GM19240 (cell line): ENCODE data around the gene ACVR1C.

Source experiments
- DNase-seq: peaks from one replicate; pipeline ENCODE4 v3.0.0; 2011; ENCODE audit warnings: low spot score; ENCODE audit not compliant: insufficient read length

Gene ACVR1C

DNA sequence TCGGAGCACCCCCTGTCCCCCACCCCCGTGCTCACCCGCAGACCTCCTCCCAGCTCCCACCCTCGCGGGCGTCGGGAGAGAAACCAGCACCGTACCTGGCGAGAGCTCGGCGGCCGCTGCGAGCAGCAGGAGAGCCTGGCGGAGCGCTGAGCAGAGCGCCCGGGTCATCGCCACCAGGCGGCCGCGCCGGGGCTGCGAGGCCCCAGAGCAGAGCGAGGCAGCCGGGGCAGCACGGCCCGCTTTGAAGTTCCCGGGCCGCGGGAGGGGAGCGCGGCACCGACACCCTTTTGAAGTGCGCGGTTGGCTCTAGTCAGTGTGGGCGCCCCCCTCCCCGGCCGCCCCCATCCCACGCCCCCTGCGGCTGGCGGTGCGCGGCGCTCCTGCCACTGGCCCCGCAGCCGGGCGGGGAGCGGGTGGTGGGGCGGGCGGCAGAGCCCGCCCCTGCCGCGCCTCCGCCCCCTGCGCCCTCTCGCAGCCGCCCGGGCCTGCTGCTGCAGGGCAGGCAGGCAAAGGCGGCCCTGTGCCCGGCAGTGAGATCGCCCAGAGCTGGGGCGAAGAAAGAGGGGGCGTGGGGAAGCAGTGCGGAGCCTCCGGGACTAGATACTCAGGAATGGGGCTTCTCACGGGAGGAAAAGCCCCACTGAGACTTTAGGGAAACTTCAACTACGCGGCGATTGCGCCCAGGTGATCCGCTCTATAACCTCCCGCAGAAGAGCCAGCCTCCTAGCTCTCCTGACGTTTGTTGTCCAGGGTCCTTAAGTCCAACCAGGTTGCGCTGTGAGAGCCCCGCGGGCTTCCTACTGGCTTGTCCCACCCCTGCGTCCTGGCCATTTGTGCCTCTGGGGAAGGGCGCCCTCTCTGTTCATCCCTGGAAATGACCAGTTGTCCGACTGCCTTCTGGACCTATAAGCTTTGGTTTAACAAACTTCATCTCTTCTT is at the start of gene ACVR1C:
ACVR1C (minus strand) TSS at position 388 of the 939 bp plus-strand sequence; CDS start at position 168, 220 bp downstream.
- DNase-seq = peak; percentile 29

DNA sequence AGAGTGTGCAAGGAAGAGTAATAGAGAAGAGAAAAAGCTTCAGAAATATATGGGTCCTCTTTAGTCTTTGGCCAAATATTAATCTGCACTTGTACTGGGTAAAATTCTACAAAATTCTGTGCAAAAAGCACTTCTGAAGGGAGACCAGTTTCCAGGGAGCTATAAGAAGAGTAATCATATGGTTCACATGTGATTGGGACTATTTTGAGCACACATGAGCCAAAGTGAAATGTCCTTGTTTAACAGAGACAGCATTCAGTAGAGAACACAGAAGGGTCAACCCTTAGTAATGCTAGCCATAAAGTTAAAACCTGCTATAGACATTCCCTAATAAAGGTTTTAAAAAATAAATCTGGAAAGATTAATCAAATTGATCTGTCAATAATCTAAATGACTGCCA is 49.3 kb upstream of the ACVR1C start:
- no peak for DNase-seq

DNA sequence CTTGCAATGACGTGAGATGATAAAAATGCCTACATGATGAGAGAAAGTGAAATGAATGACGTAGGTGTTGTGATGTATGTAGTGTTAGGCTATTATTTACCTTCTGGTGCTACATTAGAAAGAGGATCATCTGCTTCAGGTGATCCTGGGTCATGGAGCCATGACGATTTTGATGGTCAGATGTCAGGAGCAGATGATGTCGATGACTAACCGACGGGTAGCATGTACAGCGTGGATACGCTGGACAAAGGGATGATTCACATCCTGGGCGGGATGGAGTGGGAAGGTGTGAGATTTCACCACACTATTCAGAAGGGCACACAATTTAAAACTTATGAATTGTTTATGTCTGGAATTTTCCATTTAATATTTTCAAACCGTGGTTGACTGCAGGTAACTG is 43.5 kb upstream of the ACVR1C start:
- DNase-seq = no peak

DNA sequence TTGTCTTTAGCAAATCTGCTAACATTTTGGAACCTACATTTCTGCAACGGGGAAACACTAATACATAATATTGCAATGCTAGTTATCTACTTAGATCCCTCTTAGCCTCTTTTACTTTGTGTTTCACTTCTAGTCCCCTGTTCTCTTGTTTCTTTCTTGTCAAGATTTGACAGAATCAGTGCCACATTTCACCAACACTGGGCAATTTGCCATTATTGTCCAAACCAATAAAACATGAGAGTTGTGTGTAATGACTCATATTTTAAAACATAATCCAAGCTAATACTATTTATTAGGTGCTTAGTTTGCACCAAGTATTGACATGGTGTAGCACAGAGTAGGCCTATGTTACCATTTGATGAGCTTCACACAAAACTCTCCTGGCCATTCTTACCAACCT is 33.7 kb upstream of the ACVR1C start:
- DNase-seq = no peak

DNA sequence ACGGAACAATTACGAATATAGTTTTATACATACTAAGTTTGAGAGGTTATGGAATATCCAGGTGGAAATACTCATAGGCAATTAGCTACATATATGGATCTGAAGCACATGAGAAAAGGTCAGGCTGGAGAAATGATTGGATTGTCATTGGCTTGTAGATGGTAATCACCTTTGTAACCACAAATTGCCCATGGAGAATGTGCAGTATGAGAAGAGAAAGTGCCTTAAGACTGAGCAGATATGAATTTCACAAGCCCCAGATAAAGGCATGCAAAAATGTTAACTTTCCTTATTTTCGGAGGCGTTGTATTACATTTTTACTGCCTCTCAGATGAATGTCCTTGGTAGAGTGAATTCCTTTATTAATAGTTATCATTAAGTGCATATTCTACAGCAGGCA is 33.1 kb upstream of the ACVR1C start:
- no peak for DNase-seq

DNA sequence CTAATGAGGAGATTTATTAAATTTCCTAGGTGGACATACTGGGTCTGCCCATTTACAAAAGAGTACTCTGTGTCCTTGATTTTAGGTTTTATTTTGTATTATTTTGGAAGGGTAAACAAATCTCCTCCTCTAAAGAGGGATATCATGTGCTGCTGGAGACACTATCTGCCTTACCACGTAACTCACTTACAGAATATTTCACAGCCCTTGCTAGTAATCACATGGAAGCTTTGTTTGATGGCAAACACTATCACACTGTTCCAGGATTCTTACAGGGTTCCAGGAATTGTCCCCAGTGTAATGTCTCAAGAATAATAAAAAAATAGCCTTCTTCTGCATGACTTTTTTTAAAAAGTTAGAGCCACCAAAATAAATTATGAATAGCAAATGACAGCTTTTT is 29.2 kb upstream of the ACVR1C start:
- DNase-seq = no peak

DNA sequence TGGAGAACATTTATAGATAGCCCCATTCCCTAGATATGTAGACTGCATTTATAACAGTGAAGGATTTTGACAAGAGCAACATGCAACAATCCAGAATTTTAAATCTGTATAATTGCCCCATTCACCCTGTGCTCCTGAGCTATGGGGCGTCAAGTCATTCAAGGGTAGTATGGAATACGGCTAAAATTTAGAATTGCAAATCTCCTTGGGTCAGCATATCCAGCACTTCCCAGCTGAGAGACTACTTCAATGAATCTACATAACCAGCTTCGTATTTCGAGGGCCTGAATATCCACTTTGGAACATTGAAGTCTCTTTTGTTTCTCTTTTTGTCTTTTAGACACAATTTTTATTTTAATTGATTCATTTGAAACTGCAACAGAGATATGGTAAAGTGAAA is 28.4 kb upstream of the ACVR1C start:
- no peak for DNase-seq

DNA sequence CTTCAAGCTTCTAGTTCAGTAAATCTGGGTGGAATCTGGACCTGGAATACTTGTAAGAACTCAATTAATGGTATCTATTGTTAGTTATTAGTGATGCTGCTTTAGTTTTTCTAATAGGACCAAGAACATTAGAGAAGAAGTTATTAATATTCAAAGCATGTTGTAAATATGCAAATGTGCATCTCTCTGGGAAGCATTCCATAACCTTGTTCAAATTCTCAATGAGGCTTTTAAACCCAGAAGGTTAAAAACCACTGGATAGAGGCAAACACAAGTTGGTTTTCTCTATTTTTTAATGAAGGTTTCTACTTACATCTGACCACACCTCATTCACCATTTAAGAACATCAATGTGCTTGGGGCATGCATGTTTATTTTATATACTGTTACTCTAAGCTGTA is 16.1 kb upstream of the ACVR1C start:
- no peak for DNase-seq

DNA sequence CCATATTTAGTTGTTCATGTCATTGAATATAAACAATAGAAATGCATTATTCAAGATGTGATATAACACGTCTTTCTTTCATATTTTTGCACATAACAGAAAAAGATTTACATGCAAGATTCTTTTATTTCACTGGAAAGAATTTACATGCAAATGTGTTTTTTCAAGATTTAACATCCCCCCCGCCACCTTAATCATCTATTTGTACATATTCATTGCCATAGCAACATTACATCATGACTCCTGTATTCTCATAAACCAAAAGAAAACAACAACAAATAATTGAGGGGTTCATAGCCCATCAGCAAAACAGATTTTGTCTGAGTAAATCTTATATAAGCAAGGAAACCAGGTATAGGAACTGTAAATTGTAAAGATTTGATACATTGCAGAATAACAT is 3.2 kb upstream of the ACVR1C start:
- DNase-seq = no peak

DNA sequence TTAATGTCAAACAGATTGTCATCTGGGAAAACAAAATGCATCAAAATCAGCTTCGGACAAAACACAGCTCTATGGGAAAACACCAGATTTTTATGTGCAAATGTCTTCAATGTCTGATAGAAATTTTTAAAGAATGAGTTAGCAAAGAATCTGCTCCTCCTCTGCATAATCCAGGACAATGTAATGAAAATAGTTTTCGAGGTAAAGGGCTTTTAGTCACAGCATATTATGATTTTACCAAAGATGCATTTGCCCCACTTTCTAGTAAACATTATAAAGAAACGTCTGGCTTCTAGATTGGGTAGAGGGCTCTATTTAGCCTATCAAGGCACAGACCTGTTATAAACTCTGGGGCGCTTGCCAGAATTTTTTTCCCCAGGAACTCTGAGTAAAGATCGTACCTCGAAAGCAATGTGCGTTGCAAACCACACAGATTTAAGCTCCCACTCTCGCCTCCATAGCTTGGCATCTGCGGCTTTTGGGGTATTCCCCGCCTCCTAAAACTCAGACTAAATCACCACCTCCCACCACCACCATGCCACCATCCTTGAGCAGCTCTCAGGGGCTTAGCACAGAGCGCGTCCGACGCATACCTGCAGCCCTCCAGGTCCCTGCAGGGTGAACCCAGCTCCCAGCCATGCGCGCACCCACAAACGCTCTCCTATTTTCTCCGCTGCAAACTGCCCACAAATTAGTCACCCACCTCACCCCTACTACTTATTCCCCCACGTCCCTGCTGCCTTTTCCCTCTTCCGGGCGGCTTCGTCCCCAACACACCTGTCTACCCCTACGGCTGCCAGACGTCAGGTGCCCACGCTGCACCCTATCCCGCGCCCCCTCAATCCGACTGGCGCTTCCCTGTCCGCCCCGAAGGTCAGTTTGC is 829 bp downstream of the ACVR1C start:
- no peak for DNase-seq

DNA sequence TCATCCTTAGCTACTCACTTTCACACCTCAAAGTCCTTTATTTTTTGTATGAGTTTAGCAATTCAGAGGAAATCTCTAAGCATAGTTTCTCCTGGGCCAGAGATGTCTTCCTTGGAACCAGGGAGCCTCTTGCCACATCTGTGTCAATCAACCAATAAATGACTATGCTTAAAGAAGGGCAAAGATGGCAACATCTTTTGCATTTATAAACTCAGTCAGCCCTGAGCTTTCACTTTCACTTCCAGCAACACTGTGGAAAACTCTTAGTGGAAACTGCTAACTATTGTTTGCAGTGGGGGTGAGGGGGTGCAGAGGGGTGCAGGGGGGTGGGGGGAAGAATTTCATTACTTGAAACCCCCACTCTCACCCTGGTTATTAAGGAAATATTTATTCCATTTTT is 3.4 kb downstream of the ACVR1C start:
- no peak for DNase-seq

DNA sequence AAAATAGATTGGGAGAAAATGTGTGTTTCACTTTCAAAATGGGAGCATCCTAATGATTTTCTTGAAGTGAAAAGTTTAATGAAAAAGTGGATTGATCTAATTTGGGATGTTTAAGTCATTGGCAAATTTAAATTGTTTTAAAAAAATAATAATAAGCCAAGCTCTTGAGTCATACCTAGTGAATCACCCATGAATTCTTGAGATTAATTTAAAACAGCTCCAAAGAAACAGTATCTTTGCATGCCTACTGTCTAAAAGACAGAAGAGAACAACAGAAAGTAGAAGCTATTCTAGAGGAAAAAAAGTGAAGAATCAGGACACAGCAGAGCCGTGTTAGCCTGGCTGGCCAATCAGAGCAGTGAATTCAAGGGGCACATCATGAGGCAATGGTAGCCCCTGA is 7.7 kb downstream of the ACVR1C start:
- no peak for DNase-seq

DNA sequence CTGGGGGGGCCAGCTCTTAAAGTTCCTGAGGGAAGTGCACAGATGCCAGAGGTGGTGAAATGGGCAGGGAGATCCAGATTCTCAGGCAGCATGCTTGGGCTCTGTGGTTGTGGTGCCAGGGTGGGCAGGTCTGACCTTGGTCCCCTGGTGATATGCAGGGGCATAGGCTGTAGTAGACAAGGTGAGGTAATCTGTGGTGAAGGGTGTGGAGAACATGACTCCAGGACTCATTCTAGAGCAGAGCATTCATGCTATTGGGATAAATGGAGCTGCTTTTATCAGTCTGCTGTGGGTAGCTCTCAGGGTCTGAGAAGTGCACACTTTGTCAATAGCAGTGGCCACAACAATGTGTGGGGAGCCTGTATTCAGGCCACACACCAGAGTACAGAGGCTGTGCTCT is 16.9 kb downstream of the ACVR1C start:
- DNase-seq = no peak

DNA sequence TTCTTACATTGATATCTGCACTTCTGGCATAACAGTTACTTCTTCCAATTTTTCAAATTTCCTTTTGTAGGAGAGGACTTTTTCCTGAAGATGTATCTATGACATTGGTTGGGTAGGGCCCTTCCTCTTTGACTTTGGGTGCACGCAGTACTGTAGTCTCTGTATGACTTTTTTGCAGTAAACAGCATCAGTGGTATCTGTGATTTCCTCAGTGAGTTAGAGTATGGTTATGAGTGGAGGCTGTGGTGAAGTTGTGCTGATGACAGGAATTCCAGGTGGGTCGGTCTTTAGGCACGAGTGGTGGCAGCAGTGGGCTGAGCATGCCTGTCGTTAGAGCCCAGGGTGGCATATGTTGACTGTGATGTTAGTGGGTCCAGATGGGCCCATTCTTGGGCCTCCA is 17.6 kb downstream of the ACVR1C start:
- no peak for DNase-seq

DNA sequence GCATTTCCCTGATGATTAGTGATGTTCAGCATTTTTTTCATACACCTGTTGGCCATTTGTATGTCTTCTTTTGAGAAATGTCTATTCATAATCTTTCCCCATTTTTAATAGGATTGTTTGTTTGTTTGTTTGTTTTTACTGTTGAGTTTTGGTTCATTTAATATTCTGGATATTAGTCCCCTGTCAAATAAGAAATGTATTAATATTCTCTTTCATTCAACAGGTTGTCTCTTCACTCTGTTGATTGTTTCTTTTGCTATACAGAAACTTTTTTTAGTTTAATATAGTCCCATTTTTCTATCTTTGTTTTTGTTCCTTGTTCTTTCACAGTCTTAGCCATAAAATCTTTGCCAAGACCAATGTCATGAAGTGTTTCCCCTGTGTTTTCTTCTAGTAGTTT is 22.1 kb downstream of the ACVR1C start:
- DNase-seq = no peak

DNA sequence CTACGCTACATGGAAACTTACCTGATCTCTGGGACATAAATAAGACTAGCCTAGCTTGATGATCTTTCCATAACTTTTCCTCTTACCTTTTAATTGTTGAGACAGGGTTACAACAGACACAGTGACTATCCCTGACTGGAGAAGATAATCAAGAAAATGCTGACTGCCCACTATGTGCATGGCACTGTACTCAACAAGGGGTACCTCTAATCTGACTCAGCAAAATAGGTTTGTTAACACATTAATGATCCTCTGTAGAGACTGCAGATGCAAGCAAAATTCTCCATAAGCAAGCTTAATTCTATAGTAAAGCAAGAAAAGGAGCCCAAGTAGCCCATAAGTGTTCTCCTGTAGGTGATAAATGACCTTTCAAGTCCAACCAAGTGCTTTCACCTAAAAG is 25.5 kb downstream of the ACVR1C start:
- no peak for DNase-seq

DNA sequence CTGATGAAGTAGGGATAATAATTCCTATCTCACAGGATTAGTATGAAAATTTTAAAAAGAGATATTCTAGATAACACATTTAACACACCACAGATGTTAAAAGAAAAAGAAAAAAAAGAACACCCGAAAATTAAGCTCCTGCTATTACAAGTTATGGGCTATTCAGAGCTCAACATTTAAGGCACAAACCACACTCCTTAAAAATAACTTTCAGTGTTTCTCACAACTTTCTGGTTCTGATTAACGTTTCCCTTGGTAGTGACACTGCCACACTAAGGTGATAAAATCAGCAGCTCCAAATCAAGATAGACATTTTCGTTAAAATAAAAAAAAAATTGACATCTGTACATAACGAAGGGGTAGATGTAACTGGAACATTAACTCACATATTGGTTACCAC is 26.9 kb downstream of the ACVR1C start:
- DNase-seq = no peak

DNA sequence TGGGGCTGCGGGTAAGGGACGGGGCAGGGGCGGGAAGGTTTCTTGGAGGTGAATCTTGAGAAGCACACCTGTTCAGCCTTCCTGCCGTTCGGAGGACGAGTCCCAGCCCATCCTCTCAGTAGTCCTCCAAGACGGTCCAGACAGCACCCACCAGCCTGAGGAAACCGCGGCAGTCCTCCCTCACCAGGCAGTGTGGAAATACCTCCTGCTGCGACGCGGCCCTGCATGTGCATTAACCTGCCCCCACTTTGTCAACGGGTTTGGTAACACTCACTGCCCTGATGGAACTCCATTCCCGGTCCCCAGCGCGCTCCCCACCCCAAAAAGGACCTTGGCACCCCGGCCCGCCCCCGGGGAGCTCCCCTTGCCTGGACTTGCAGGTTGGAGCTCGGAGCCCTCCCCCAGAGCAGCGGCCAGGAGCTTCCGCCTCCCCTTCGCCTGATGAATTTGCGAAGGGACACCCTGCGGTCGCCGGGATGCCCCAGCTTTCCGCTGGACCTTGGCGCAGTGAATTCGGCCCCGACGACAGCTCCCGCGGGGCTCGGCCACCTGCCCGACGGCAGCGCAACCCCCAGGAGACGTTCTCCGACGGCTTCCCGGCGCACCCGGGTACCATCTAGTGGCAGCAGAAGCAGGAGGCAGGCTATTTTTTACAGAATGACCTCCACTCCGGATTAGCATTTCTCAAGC is 31.5 kb downstream of the ACVR1C start:
- DNase-seq = no peak

DNA sequence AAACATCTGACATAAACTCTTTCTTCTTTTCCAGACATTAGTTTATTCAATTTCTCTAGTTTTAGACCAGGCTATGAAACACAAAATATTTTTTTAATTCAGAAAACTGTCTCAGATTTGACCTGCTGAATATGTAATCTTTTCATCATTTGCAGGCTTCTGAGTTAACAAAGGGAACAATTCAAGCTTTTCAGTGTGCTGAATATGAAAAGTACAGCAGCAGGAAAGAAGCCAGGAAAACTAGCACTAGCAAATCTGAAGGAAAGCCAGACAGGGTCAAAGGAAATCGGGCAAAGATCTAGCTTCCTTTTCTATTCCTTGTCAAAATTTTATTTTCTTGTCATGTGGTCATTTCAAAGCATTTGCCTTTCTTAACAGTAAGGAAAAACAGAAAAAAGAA is 35.3 kb downstream of the ACVR1C start:
- DNase-seq = no peak

DNA sequence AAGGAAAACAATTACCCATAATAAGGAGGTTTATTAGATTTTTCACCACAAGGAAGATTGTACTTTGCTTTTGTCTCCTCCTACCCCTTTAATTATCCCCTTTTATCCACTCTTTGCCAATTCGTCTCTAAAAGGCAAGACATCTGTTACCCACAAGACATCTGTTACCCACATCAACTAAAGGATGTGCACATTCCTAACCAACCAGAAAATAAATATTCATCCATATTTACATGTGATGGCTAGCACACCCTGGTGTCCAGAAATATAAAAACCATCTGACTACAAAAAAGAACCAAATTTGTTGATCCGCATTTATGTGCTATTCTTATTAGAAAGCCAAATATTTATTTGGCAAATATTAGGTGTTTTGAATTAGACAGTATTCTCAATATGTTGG is 35.7 kb downstream of the ACVR1C start:
- DNase-seq = no peak

DNA sequence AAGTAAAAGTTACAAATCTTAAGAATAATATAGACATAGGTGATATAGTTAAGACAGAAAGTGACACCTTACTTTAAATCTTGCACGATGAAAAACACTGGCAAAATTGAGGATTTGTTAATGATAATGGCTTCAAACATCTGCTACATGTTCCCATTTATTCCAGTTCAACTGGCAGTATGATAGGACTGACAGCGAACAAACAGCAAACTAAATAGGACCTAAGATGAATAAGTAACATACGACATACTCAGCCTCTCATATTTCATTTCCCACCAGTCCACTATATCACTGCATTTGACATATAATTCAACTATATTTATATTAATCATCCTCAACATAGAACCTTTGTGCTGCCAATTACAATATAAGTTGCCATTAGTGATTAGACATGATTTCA is 36.3 kb downstream of the ACVR1C start:
- DNase-seq = no peak

DNA sequence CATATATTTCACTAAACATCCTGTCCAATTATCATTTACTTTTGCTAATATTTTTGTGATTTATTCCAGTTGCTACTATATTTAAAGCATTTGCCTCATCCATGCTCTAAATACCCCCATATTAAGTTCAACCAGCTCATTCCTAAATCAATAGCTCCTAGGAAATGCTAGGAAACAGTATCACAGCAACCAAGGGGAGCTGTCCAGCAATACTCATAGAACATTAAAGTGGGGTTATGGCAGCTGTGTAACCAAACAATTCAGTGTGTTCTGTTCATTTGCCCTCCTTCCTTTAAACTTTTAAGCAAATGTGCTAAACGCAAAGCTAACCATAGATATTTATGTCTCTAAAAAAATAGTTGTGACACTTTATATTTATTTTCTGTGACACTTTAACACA is 41.1 kb downstream of the ACVR1C start:
- no peak for DNase-seq
